Measurements from ENCODE around the gene DSTN.

Gene DSTN

DNA sequence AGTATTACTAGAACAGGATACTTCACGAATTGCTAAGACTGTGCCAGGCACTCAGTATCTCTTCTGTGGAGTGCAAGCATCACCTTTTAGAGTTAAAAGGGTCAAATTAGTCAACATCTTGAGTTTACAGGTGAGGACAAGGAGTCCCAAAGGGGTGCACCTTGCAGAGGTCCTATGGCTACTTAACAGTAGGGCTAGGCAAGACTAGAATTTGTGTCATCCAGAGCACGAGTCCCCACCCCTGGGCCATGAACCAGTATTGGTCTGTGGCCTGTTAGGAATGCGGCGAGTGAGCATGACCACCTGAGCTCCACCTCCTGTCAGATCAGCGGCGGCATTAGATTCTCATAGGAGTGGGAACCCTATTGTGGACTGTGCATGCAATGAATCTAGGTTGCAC lies 10.5 kb upstream of the DSTN start:
- TF ChIP-seq, protein P1, sequence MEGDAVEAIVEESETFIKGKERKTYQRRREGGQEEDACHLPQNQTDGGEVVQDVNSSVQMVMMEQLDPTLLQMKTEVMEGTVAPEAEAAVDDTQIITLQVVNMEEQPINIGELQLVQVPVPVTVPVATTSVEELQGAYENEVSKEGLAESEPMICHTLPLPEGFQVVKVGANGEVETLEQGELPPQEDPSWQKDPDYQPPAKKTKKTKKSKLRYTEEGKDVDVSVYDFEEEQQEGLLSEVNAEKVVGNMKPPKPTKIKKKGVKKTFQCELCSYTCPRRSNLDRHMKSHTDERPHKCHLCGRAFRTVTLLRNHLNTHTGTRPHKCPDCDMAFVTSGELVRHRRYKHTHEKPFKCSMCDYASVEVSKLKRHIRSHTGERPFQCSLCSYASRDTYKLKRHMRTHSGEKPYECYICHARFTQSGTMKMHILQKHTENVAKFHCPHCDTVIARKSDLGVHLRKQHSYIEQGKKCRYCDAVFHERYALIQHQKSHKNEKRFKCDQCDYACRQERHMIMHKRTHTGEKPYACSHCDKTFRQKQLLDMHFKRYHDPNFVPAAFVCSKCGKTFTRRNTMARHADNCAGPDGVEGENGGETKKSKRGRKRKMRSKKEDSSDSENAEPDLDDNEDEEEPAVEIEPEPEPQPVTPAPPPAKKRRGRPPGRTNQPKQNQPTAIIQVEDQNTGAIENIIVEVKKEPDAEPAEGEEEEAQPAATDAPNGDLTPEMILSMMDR (IDR thresholded peaks at IDR 0.05; ENCODE audit: borderline replicate concordance, insufficient read depth, low read depth, low read length): no peak
- H3K4me3 ChIP-seq (ENCODE audit: low read depth, low read length): no peak overlapping the region

DNA sequence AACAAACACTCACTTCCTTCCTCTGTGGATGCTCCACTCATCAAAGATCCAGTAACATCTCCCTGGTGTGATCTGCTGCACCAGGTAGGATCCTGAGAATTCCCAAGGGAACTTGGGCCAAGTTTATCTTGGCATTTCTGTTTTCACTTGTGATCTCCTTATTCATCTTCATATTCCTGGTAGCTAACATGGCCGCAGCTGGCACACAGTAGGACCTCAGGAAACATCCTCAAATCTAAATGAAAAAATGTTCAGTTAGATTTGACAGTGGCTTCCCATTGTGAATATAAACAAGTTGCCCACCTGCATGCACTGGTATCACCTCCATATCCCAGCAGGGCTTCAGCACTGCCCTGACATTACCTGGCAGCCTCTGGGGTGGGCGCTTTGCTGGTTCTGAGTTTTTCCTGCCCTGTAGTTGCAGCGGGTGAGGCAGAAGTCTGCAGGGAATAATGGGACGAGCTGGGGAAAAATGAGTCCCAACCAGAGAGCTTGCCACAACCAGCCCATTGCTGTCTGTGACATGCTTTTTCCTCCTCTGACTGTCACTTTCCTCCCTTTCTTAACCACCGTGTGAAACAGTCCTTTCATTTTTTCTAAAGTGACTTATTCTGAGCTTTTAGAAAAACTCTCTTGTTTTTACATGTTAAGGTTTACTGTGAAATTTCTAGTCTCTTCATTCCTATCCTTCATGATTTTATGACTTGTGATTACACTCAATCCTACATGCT lies 9.4 kb upstream of the DSTN start:
- no peak overlapping the region for H3K4me3 ChIP-seq (ENCODE audit: low read depth, low read length)
- TF ChIP-seq, protein P1 (IDR thresholded peaks at IDR 0.05; ENCODE audit: borderline replicate concordance, insufficient read depth, low read depth, low read length): no peak

DNA sequence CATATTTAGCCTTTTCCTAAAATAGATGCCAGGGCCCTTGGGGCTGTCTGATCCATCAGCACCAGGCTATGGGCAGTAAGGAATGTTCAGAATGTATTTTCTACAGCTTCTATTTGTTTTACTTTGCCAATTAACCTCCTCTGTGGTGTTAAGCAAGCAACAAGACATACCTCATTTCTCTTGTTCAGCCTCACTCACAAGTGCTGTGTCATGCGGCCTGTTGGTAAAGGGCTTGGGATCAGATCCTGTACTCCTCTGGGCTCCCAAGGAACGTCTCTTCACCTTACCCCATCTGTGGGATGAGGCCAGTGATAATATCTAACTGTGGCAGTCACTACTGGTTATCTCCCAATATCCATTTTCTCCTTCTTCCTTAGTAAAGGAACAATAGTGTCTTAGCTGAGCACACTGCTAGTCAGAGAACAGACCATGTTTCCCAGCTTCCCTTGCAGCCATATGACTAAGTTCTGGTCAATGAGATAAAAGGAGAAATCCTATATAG lies 7.0 kb upstream of the DSTN start:
- TF ChIP-seq, protein P1 (IDR thresholded peaks at IDR 0.05; ENCODE audit: borderline replicate concordance, insufficient read depth, low read depth, low read length): no peak
- H3K4me3 ChIP-seq (ENCODE audit: low read depth, low read length): no peak overlapping the region

DNA sequence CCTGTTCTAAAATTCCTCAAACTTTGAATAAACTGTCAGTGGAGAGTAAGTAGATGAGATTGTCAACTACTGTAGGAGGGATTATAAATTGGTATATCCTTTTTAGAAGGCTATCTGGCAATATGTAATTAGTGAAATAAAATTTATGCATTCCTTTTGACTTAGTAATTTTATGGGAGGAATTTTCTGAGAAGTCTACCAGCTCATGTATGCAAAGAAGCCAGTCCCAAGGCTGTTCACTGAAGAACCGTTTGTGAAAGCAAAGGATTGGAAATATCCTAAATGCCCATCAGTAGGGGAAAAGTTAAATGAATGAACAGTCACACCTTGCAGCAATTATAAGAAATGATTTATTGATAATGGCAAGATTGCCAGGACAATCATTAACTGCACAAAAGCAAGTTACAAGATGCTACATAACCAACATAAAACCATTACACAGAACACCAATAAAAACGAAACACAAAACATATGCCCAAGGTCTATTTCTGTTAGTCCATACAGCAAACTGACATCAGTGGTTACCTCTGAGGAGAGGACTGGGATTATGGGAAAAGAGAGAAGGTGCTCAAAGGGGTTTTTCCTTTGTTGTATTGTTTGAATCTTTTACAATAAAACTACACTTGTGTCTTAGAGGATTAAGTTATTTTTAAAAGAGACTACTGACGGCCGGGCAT lies 4.6 kb upstream of the DSTN start:
- TF ChIP-seq, protein P1 (IDR thresholded peaks at IDR 0.05; ENCODE audit: borderline replicate concordance, insufficient read depth, low read depth, low read length): no peak
- H3K4me3 ChIP-seq (ENCODE audit: low read depth, low read length): no peak overlapping the region

DNA sequence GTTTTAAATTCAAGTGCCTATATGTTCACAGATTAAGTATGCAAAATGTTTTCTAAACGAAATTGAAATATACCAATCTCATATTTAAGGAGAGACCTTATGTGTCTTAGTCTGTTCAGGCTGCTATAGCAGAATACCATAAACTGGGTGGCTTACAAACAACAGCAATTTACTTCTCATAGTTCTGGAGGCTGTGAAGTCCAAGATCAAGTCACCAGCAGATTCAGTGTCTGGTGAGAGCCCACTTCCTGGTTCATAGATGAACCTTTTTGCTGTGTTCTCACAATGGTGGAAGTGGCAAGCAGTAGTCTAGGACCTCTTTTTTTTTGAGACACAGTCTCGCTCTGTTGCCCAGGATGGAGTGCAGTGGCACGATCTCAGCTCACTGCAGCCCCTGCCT lies 3.5 kb upstream of the DSTN start:
- TF ChIP-seq, protein P1 (IDR thresholded peaks at IDR 0.05; ENCODE audit: borderline replicate concordance, insufficient read depth, low read depth, low read length): no peak
- no peak overlapping the region for H3K4me3 ChIP-seq (ENCODE audit: low read depth, low read length)

DNA sequence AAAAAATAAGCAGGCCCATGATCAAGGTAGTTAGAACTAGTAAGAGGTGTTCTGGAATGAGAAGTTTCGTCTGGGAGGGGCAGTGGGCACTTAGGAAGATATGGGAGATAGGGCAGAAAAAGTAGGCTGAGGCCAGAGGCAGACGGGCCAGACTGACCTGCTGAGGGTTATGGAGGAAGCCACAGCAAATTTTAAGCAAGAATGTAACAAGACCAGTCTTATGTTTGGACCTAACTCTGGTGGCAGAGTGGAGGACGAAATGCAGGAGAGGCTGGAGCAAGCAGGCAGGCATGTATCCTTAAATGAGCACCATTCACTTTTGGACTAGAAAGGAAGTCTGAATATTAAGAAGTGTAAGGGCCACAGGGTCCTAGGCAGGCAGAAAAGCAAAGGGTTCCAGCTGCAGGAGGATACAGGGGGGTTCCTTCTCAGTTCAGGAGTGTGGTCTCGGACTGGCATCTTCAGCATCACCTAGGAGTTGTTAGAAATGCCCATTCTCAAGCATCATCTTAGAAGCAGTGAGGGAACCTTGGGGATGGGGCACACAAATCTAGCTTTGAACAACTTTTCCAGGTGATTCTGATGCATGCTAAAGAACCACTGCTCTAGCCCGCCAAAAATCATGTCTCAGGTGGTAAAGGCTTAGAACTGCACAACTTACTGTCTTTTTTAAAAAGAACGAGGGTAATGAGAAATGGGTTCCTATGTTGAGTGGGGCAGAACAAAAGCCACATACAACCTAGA lies 1.7 kb upstream of the DSTN start:
- TF ChIP-seq, protein P1 (IDR thresholded peaks at IDR 0.05; ENCODE audit: borderline replicate concordance, insufficient read depth, low read depth, low read length): no peak
- no peak overlapping the region for H3K4me3 ChIP-seq (ENCODE audit: low read depth, low read length)

Measured in GM12875 (cell line).